ENCODE data around the gene LYPD6.

Gene LYPD6

GRCh38 chr2:149507974-149508373 lies 177.6 kb downstream of the LYPD6 start:
- no peak for TF ChIP-seq CTCF (IDR thresholded peaks at IDR 0.05)
- TF ChIP-seq ZFX (IDR thresholded peaks at IDR 0.05; ENCODE audit: borderline replicate concordance): no peak
- H3K27ac ChIP-seq: no peak overlapping the region

DNA sequence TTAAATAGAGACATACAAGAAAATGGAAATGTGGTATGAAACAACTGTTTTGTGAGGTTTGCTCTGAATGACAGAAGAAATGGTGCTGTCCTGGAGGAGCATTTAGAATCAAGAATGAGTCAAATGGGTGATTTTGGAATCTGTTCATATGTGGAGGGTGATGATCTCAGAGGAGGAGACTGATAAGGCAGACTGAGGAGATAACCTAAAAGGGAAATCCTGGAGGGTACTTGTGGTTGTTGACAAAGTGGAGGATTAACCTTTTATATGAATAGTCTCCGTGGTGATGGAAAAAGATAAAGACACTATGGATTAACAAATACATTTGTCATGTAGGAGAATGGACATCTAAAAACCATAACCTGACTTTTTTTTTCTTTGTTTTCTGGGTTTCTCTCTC lies 183.1 kb downstream of the LYPD6 start:
- no peak overlapping the region for H3K27ac ChIP-seq
- TF ChIP-seq ZFX (IDR thresholded peaks at IDR 0.05; ENCODE audit: borderline replicate concordance) (no peak), CTCF (IDR thresholded peaks at IDR 0.05) (no peak)
